ENCODE measurements around the gene PCDHGB7. TPM values are rescaled to one million over a fixed set of nuclear protein-coding genes. Genes with fewer than 3 reads are reported as not detected.
"Not testable (repeated sequence)": the region's sequence is repeated elsewhere in the genome, so short reads cannot be mapped to it uniquely, and the experiment has no call there.

PCDHGB7 gene
- total RNA-seq = 10 to 100 TPM in 1 of 4 donors, 1 to 10 TPM in 3; 7.0 to 10.1 (median 9.1) TPM

GRCh38 chr5:141417494-141418172, at the start of gene PCDHGB7:
TSS of gene PCDHGB7 (plus strand) at chr5:141417677. CDS start at chr5:141417860, 183 bp downstream.
- not testable (repeated sequence) for H3K4me1 ChIP-seq, H3K36me3 ChIP-seq, H3K27me3 ChIP-seq
- in situ Hi-C loops (cut with MboI; ENCODE audit: low pct_ligation_motif_present in 1 of 4, low pct_unique_long_range_greater_than_20kb in 1 of 4, low sequenced_read_pairs in 3 of 4) (loop anchor here in 1 of 4 donors (10.0 kb wide), 1 partner anchor 137 kb away; no protein-coding TSS in a partner anchor), intact Hi-C loops (cut with DNase I; ENCODE audit: low total_unique reads) (loop anchor here (10.0 kb wide), 1 partner anchor 147 kb away; no protein-coding TSS in a partner anchor)
- peak within 1 kb of the TSS in 1 of 4 donors; percentile 8 for H3K27ac ChIP-seq
- 38 to 41% methylated on average over 16 to 47 of the region's 47 CpGs for WGBS, 2 donors (ENCODE audit: low coverage in 1 of 2)
- TF ChIP-seq, protein P1, sequence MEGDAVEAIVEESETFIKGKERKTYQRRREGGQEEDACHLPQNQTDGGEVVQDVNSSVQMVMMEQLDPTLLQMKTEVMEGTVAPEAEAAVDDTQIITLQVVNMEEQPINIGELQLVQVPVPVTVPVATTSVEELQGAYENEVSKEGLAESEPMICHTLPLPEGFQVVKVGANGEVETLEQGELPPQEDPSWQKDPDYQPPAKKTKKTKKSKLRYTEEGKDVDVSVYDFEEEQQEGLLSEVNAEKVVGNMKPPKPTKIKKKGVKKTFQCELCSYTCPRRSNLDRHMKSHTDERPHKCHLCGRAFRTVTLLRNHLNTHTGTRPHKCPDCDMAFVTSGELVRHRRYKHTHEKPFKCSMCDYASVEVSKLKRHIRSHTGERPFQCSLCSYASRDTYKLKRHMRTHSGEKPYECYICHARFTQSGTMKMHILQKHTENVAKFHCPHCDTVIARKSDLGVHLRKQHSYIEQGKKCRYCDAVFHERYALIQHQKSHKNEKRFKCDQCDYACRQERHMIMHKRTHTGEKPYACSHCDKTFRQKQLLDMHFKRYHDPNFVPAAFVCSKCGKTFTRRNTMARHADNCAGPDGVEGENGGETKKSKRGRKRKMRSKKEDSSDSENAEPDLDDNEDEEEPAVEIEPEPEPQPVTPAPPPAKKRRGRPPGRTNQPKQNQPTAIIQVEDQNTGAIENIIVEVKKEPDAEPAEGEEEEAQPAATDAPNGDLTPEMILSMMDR (IDR thresholded peaks at IDR 0.05) = peak; percentile 39 to 51 (median 43)
- H3K4me3 ChIP-seq = peak within 1 kb of the TSS in 3 of 4 donors; percentile 15 to 37 (median 15)
- H3K9me3 ChIP-seq = peaks cover 56 to 96% of the 10 kb centered on the region in 2 donors
- DNase-seq = peak; percentile 58

GRCh38 chr5:141369994-141370848, 47.3 kb upstream of the PCDHGB7 start, which contains the start of gene PCDHGB3:
TSS of gene PCDHGB3 (plus strand) at chr5:141370242. CDS start at chr5:141370395, 153 bp downstream.
- Histone ChIP-seq H3K4me3 (peak within 1 kb of the TSS in 1 of 4 donors; percentile 30), H3K9me3 (peaks cover 26 to 95% of the 10 kb centered on the region in 2 donors), H3K27ac (no peak within 1 kb of the TSS), H3K27me3 (peaks cover 15% of the 10 kb centered on the region), H3K4me1 (no peaks in the 10 kb centered on the region), H3K36me3 (peaks cover 0 to 3% (median 0%) of the 10 kb centered on the region in 4 donors)
- 47 to 52% methylated on average over 12 to 32 of the region's 32 CpGs for WGBS, 2 donors (ENCODE audit: low coverage in 1 of 2)
- no peak for TF ChIP-seq POLR2A (IDR thresholded peaks at IDR 0.05)
- TF ChIP-seq, protein P1 (IDR thresholded peaks at IDR 0.05) = peak in 1 of 5 experiments; percentile 14
- in situ Hi-C loops (cut with MboI; ENCODE audit: low pct_ligation_motif_present in 1 of 4, low pct_unique_long_range_greater_than_20kb in 1 of 4, low sequenced_read_pairs in 3 of 4) (loop anchor here in 1 of 4 donors (25.0 kb wide), 1 partner anchor 192 kb away; no protein-coding TSS in a partner anchor), intact Hi-C loops (cut with DNase I; ENCODE audit: low total_unique reads) (no loop called here)
- DNase-seq = peak; percentile 21

DNA sequence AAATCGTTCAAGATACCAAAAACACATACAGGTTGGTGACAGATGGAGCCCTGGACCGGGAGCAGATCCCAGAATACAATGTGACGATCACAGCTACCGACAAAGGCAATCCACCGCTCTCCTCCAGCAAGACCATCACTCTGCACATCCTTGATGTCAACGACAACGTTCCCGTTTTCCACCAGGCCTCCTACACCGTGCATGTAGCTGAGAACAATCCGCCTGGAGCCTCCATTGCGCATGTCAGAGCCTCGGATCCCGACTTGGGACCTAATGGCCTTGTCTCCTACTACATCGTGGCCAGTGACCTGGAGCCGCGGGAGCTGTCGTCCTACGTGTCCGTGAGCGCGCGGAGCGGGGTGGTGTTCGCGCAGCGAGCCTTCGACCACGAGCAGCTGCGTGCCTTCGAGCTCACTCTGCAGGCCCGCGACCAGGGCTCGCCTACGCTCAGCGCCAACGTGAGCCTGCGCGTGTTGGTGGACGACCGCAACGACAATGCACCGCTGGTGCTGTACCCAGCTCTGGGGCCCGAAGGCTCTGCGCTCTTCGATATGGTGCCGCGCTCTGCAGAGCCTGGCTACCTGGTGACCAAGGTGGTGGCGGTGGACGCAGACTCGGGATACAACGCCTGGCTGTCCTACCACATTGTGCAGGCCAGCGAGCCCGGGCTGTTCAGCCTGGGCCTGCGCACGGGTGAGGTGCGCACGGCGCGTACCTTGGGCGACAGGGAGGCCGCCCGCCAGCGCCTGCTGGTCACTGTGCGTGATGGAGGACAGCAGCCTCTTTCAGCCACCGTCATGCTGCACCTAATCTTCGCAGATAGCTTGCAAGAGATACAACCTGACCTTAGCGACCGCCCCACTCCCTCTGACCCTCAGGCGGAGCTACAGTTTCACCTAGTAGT, 45.7 kb upstream of the PCDHGB7 start:
- WGBS, 2 donors (ENCODE audit: low coverage in 1 of 2) = 57 to 76% methylated on average over 2 to 69 of the region's 69 CpGs
- H3K27me3 ChIP-seq = peaks cover 5% of the 10 kb centered on the region
- no peak overlapping the region for H3K27ac ChIP-seq
- no peaks in the 10 kb centered on the region for H3K4me1 ChIP-seq
- H3K36me3 ChIP-seq = peaks cover 0 to 3% (median 0%) of the 10 kb centered on the region in 4 donors
- H3K9me3 ChIP-seq = peaks cover 19 to 90% of the 10 kb centered on the region in 2 donors
- TF ChIP-seq POLR2A (IDR thresholded peaks at IDR 0.05) (no peak), EP300 (IDR thresholded peaks at IDR 0.05; ENCODE audit: low read depth) (no peak), POLR2AphosphoS5 (IDR thresholded peaks at IDR 0.05) (no peak)
- TF ChIP-seq, protein P1 (IDR thresholded peaks at IDR 0.05) = no peak
- intact Hi-C loops (cut with DNase I; ENCODE audit: low total_unique reads) (no loop called here), in situ Hi-C loops (cut with MboI; ENCODE audit: low pct_ligation_motif_present in 1 of 4, low pct_unique_long_range_greater_than_20kb in 1 of 4, low sequenced_read_pairs in 3 of 4) (loop anchor here in 1 of 4 donors (25.0 kb wide), 1 partner anchor 190 kb away; no protein-coding TSS in a partner anchor)
- no peak overlapping the region for H3K4me3 ChIP-seq
- DNase-seq = no peak

Measured in transverse colon (tissue), 4 donors.